ENCODE results near the gene TMEM222.
"Not testable (repeated sequence)": the region's sequence is repeated elsewhere in the genome, so short reads cannot be mapped to it uniquely, and the experiment has no call there.

TMEM222 gene

GRCh38 chr1:27380766-27381733 lies 59.1 kb downstream of the TMEM222 start:
- no peak for DNase-seq

DNA sequence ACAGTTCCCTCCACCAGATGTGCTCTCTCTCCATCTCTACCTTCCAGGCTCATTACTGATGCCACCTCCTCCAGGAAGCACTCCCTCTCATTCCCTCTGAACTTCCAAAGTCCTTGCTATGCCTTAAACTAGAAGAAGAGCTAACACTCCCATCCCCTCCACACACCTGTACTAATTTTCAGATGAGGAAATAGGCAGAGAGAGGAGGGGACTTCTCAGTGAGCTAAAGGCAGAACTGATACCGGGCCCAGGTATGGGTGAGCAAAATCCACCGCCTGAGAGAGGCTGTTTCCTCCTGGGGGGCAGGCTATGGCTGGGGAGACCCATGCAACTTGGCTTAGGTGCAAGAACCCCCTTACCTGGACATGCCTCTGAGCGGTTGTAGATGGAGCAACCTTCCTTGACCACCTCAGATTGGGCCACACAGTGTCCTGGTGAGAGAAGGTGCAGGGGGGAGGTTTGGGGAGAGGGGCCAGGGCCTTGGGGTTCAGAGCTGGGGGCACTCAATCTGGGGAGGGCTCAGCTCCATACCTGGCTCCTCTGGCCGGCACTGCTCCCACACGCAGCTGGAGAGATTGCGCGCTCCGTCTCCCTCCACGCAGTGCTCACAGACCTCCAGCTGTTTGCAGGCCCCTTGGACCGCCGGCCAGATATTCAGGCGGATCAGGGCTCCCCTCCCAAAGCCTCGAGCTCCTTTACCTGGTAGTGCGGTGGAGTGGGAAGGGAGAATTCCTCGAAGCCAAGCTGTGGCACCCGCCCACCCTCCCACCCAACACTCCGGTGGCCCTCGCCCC lies 60.2 kb downstream of the TMEM222 start:
- no peak for DNase-seq

DNA sequence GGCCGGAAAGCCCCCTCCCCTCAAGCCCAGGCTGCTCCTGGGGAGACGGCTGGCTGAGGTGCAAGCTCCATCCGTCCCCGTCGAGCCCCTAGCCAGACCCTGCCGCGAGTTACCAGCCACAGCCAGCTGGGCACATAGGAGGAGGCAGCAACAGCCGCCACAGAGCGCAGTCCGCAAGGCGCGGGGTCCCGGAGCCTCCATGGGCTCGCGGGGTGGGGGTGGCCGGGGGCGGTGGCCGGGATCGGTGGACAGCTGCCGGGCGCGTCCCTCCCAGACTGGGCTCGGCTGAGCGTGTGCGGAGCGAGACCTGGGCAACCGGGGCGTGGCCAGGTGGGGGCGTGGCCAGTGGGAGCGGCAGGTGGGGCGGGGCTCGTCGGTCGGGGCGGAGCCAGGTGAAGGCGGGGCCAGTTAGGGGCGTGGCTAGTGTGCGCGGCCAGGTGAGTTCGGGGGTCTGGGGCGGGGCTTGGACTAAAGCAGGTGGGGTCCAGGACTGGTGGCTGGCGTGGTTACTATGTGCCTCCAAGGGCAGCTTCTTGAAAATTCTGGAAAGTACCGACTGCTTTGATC lies 61.2 kb downstream of the TMEM222 start, which contains the start of gene CD164L2:
CD164L2 (minus strand) TSS at position 295 of the 567 bp plus-strand sequence; CDS start at position 201, 94 bp downstream.
- DNase-seq: no peak

DNA sequence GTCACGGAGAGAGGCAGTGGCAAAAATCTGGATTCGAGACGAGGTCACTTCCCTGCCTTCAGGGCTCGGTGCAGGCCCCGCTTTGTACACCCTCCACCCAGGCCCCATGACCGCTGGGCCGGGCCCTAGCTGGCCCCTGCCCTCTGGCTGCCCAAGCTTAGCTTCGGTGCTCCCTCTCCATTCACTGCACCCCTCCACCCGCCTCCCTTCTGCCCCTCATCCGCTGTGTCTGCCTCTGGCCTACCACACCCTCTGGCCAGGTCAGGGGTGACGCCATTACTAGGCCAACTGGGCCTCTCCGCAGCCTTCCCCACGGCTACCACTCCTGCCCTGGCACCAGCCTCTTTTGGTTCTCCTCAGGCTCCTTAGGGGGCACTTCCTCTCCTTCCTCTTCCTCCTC lies 61.7 kb downstream of the TMEM222 start:
- DNase-seq: no peak

DNA sequence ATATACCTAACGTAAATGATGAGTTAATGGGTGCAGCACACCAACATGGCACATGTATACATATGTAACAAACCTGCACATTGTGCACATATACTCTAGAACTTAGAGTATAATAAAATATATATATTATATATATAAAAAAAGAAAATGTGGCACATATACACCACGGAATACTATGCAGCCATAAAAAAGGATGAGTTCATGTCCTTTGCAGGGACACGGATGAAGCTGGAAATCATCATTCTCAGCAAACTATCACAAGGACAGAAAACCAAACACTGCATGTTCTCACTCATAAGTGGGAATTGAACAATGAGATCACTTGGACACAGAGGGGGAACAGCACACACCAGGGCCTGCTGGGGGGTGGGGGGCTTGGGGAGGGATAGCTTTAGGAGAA lies 62.8 kb downstream of the TMEM222 start:
- not testable (repeated sequence) for DNase-seq

All from cortex of kidney (tissue), 1 donor.